GM18507 (cell line): Measurements from ENCODE around the gene PPP4R3A.
A peak's percentile ranks its signal among the peaks of the same experiment; 100 is the strongest.
"Not testable (repeated sequence)": the region's sequence is repeated elsewhere in the genome, so short reads cannot be mapped to it uniquely, and the experiment has no call there.

ENCODE experiments used
- DNase-seq: peaks from one replicate; pipeline ENCODE4 v3.0.0; 2011; ENCODE audit warnings: low read depth; ENCODE audit not compliant: insufficient read length; ENCODE audit errors: extremely low spot score
- FAIRE-seq: peaks from 2 replicates; lab custom pipeline; 2011; peaks lifted over from hg19 to GRCh38; lab: Jason Lieb, UNC

Gene PPP4R3A

DNA sequence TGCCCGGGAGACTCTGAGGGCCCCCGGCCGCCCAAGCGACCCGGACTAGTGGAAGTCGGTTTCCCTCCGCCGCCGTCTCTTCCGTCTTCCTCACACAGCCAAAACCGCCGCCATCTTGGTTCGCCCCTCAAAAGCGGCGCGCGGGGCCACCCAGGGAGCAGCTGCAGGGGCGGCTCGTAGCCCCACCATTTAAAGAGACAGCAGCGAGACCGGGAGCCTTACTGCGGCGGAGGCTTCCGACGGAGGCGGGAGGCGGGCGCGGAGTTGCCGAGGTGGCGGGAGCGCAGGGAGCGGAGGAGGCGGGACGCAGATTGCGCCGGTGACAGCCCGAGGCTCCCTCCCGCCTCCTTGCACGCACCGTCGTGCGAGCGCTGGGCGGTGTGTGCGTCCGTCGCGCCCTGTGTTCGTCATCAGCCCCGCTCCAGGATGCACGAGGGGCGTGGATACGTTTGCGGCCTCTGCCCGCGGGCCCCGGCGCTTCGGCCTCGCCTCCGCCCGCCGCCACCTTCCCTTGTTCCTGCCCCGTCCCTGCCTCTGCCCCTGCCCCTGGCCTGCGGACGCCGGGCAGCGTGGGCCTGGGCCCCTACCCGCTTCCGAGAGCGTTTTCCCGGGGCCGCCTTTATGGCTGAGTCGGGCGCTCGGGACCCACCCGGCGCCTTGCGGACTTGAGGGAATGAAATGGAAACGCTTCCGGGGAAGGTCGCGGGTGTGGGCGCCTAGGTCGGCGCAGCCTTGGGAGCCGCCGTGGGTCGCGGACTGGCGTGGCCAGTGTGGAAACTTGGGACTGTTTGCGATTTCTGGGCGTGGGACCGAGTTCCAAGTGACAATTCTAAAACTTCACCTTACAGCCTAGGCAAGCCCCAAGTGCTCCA is at the start of gene PPP4R3A:
PPP4R3A (minus strand) TSS at position 140 of the 872 bp plus-strand sequence. CDS start 663 bp downstream, outside the sequence.
- FAIRE-seq (peak; percentile 96), DNase-seq (peak; percentile 92)

DNA sequence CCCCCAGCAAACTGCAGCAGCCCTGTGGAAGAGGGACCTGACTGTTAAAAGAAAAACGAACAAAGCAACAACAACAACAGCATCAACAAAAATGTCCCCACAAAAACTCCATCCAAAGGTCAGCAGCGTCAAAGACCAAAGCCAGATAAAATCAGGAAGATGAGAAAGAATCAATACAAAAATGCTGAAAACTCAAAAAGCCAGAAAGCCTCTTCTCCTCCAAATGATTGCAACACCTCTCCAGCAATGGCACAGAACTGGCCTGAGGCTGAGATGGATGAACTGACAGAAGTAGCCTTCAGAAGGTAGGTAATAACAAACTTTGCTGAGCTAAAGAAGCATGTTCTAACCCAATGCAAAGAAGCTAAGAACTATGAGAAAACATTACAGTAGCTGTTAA is 45.4 kb upstream of the PPP4R3A start:
- FAIRE-seq (no peak), DNase-seq (no peak)

DNA sequence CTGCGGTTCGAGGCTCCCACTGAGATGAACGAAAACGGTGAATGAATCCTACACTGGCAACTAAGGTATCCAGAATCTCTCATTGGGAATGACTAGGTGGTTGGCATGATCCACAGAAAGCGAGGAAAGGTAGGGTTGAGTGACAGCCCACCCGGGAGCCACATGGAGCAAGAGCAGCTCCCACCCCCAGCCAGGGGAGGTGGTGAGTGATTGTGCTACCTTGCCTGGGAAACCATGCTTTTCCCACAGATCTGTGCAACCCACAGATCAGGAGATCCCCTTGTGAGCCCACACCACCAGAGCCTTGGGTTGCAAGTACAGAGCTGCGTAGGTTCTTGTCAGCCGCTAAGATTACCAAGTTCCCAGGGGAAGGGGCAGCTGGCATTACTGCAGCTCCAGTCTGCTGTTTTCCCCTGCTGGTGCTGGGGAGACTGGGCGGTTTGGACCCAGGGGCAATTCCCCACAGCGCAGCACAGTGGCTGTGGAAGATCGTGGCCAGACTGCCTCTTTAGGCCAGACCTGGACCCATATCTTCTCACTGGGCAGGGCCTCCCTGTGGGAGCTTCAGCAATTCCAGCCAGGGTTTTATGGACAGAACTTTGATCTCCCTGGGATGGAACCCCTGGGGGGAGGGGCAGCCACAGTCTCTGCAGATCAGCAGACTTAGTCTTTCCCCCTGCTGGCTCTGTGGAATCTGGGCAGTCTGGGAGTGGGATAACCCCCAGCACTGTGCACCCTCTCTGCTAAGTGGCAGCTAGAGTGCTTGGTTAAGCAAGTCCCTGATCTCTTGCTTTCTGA is 44.6 kb upstream of the PPP4R3A start:
- DNase-seq (no peak), FAIRE-seq (no peak)

DNA sequence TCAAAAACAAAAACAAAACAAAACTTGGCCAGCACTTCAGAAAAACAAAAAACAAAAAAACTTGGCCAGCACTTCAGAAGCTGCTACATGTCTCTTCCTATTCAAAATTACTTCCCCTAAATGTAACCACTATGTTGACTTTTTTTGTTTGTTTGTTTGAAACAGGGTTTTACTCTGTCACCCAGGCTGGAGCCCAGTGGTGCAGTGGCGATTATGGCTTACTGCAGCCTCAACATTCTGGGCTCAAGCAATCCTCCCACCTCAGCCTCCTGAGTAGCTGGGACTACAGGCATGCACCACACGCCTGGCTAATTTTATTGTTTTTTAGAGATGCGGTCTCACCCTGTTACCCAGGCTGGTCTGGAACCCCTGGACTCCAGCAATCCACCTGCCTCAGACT is 38.0 kb upstream of the PPP4R3A start:
- FAIRE-seq: no peak

DNA sequence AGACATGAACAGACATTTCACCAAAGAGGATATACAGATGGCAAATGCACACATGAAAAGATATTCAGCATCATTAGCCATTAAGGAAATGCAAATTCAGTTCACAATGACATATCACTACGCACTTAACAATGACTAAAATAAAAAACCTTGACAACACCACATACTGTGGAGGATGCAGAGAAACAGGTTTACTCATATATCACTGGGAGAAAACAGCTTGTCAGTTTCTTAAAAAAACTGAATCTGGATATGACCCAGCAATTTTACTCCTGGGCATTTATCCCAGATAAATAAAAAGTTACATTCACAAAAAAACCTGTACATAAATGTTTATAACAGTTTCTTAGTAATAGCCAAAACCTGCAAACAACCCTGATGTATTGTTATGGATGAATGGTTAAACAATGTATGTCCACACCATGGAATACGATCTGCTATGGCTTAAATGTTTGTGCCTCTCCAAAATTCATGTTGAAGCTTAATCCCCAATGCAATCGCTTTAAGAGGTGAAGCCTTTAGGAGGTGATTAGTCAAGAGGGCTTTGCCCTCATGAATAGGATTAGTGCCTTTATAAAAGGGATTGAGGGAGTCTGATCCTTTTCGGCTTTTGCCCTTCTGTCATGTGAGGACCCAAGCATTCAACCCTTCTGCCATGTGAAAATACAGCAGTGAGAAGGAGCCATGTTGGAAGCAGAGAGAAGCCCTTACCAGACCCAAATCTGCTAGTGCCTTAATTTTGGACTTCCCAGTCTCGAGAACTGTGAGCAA is 36.0 kb upstream of the PPP4R3A start:
- no peak for DNase-seq

More for the DNA sequence above, 38.0 kb upstream of the PPP4R3A start:
- no peak for DNase-seq

DNA sequence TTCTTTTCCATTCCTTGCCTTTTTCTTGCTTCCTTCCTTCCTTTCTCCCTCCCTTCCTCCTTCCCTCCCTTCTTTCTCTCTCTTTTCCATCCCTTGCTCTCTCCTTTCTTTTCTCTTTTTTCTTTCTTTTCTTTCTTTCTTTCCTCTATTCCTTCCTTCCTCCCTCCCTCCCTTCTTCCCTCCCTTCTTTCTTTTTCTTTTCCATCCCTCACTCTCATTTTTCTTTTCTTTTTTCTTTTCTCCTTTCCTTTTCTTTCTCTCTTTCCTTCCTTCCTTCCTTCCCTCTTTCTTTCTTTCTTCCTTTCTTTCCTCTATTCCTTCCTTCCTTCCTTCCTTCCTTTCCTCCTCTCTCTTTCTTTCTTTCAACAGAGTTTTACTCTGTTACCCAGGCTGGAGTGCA is 35.1 kb upstream of the PPP4R3A start:
- no peak for FAIRE-seq
- no peak for DNase-seq

More for the DNA sequence above, 36.0 kb upstream of the PPP4R3A start:
- no peak for FAIRE-seq

DNA sequence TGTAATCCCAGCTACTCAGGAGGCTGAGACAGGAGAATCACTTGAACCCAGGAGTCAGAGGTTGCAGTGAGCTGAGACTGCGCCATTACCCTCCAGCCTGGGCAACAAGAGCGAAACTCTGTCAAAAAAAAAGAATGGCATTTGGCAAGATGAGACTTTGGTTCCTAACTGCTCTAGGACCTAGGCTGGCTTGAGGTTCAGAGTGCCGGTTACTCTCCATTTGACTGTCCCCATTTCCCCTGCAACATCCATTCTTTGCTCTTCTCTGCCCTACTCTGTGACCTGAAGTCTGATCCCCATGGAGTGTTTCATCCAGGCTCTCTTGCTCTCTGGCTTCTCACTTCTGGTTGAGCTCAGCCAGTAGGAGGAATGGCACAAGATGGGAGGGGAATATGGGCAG is 26.2 kb upstream of the PPP4R3A start:
- FAIRE-seq: no peak
- no peak for DNase-seq

DNA sequence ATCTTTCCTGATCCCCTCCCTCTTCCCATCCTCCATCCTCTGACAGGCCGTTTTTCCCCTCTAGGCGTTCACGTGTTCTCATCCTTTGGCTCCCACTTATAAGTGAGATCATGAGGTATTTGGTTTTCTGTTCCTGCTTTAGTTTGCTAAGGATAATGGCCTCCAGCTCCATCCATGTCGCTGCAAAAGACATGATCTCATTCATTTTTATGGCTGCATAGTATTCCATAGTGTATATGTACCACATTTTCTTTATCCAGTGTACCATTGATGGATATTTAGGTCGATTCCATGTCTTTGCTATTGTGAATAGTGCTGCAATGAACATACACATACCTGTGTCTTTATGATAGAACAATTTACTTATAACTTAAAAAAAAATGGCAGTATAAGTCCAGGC is 23.9 kb upstream of the PPP4R3A start:
- FAIRE-seq, DNase-seq: not testable (repeated sequence)

DNA sequence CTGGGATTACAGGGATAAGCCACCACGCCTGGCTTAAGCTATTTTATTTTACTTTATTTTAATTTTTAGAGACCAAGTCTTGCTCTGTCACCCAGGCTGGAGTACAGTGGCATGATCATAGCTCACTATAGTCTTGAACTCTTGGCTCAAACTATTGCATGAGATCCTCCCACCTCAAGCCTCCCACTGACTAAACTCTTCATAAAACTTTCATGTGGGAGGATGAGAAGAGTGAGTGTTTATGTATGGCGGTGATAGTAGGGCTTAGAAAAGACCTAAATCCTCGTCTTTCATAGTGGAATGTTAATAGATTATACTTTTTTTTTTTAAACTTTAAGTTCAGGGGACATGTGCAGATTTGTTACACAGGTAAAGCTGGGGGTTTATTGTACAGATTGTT is 23.5 kb upstream of the PPP4R3A start:
- DNase-seq (no peak), FAIRE-seq (no peak)

DNA sequence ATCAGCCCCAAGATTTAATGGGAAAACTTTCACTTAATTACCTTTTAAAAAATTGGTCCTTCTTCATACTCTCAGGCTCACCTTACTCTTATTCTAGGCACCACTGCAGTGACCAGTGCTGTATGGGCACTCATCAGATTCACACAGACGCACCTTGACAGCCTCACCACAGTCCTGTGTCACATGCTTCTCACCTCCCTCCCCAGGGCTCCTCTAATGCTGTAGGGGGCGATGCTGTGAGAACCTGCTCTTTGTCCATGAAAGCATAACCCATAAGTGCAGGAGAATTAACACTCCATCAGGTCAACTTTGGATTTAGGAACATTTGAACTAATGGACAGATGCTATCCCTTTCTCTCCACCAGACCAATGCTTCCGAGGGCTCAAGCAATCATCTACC is 13.9 kb upstream of the PPP4R3A start:
- DNase-seq (no peak), FAIRE-seq (no peak)

DNA sequence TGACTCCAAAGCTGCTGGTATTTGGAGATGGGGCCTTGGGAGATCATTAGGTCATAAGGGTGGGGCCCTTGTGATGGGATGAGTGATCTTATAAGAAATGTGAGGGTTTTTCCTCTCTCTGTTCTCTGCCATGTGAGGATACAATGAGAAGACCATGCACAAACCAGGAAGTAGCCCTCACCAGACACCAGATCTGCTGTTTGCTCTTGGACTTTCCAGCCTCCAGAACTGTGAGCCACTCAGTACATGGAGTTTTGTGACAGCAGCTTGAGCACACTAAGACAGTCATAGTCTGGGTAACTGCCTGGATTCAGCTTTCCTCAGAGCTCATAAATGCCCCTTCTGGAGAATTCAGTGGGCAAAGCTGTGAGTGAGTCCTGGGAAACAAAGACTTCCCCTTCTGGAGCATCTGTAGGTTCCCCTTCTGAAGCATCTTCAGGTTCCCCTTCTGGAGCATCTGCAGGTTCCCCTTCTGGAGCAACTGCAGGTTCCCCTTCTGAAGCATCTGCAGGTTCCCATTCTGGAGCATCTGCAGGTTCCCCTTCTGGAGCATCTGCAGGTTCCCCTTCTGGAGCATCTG is 11.0 kb upstream of the PPP4R3A start:
- FAIRE-seq (no peak), DNase-seq (no peak)

DNA sequence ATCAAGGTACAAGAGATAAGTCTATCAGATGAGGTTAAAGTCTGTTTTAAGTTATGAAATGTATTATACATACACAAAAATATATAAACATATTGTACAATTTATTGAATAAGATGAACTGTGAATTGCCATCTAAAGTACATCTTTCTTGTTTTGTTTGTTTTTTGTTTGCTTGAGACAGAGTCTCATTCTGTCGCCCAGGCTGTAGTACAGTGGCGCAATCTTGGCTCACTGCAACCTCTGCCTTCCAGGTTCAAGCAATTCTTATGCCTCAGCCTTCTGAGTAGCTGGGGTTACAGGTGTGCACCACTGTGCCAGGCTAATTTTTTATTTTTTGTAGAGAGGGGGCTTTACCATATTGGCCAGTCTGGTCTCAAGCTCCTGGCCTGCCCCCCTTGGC is 10.0 kb upstream of the PPP4R3A start:
- FAIRE-seq: no peak
- no peak for DNase-seq

DNA sequence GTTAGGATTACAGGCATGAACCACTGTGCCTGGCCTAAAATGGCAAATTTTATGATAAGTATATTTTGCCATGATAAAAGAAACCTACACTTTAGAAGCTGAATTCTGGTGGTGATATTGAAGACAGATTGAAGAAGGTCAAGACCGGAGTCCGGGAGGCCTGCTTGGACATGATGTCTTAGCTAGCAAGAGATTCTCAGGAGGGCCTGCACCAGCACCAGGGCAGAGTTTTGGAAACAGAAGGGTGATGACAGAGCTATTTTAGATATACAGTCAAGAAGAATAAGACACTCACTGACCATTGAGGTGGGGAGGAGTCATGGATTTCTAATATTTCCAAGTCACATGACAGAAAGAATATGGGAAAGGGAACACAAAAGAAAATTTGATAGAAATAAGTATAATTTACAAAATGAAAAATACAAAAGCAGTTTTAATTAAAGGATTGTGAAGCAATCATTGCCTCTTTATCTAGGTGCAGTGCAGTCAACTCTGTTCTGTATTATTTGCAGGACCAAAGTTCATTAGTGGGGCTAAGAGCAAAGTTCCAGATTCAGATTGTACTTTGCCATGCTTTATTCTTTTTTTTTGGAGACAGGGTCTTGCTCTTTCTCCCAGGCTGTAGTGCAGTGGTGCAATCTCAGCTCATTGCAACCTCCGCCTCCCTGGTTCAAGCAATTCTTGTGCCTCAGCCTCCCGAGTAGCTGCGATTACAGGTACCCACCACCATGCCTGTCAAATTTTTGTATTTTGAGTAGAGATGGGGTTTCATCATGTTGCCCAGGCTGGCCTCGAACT is 9.3 kb upstream of the PPP4R3A start:
- DNase-seq: no peak
- FAIRE-seq: no peak

DNA sequence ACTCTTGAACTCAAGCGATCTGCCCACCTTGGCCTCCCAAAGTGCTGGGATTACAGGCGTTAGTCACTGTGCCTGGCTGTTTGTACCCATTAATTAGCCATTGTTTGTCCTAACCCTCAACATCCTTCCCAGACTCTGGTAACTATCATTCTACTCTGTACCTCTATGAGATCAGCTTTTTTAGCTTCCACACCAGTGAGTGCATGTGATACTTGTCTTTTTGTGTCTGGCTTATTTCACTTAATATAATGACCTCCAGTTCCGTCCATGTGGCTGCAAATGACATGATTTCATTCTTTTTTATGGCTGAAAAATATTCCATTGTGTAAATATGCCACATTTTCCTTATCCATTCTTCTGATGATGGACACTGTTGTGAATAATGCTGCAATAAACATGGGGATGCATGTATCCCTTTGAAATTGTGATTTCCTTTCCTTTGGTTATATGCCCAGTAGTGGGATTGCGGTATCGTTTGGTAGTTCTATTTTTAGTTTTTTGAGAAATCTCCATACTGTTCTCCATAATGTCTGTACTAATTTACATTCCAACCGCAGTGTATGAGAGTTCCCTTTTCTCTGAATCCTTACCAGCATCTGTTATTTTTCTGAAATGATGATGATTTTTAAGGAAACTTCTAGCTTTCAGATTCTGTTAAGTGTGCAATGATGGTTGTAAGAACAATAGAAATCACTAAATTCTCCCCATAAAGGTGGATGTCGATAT is 6.7 kb upstream of the PPP4R3A start:
- DNase-seq (no peak), FAIRE-seq (no peak)

DNA sequence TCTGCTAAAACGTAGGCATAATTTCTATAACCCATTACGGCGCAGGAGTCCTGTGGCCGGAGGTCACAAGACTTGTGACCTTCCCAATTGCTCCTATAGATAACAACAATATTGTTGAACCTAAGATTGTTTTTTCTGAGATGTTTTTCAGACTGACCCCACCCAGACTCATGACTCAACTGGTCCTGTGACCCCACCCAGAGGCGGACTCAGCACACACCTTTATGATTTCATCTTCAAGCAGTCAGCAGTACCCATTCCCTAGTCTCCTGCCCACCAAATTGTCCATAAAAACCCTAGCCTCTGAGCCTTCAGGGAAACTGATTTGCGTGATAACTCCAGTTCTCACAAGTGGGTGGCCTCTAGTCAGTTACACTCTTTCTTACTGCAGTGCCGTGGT is 5.9 kb upstream of the PPP4R3A start:
- FAIRE-seq (no peak), DNase-seq (no peak)

DNA sequence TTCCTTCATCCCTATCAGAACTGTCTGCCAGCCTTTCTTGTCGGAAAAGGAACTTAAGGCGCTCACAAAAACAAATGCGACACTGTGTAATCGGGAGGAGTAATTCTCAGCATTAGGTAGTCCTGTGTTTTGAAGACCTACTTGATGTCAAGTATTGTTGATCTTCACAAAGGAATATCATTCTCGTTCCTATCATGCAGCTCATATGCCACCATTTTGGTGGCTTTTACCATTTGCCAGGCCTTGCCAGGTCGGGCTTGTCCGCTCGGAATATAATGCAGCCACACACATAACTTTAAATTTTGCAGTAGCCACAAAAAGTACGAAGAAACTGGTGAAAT is 903 bp upstream of the PPP4R3A start:
- FAIRE-seq: peak; percentile 42
- no peak for DNase-seq

DNA sequence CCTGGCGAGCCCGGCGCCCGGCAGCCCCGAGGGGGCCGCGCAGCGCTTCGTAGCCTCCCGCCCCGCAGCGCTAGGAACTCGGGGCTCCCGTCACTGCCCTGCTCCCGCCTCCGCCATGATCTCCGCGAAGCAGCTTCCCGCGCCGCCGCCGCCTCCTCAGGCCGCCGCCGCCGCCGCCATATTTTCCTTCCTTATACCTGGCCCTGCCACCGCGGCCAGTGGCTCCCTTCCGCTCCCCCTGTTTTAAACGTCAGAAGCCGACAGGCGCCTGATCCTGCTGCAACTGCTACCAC is 286 bp downstream of the PPP4R3A start:
- FAIRE-seq (no peak), DNase-seq (no peak)

DNA sequence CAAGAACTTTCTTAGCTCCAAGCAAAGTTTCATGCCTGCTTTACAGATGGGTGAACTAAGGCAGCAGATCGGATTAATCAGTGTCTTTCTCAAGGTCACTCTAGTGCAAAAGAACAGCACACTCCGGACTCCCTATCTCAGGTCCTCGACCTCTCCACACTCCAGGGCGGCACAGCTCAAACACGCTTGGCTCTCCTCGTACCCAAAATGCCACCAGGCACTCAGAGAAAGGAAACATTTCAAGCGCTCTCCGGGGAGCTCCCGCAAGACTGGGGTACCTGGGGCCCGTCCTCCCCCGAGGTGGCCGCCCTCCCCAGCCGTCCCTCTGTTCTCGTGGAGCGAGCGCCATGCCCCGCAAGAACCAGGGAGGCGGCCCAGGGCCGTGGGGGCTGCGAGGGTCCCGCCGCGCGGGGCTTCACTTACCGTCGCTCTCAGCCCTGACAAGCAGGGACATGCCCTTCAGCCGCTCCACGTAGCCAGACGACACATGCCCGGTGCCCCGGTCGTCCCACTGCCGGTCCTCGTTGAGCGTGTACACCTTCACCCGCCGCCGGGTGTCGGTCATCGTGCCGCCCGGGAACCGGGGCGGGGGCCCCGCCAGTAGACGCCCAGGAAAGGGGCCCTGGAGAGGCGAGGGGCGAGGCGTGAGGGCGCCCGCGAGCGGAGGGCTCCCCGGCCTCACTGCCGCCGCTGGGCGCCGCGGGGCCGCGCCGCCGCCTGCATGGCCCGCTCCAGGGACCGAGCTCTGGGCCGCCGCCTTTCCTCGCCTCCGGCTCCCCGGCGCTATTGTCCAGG is 830 bp downstream of the PPP4R3A start:
- FAIRE-seq (no peak), DNase-seq (no peak)
